Central memory CD4-positive, alpha-beta T cell (primary cell): ENCODE data around the gene SYNPO.

ENCODE experiments used
- DNase-seq: peaks from one replicate; pipeline ENCODE4 v3.0.0; 2022
- total RNA-seq, 3 experiments: gene quantifications; one replicate each; lab custom pipeline; 2026; lab: John Stamatoyannopoulos, UW

Gene SYNPO, protein sequence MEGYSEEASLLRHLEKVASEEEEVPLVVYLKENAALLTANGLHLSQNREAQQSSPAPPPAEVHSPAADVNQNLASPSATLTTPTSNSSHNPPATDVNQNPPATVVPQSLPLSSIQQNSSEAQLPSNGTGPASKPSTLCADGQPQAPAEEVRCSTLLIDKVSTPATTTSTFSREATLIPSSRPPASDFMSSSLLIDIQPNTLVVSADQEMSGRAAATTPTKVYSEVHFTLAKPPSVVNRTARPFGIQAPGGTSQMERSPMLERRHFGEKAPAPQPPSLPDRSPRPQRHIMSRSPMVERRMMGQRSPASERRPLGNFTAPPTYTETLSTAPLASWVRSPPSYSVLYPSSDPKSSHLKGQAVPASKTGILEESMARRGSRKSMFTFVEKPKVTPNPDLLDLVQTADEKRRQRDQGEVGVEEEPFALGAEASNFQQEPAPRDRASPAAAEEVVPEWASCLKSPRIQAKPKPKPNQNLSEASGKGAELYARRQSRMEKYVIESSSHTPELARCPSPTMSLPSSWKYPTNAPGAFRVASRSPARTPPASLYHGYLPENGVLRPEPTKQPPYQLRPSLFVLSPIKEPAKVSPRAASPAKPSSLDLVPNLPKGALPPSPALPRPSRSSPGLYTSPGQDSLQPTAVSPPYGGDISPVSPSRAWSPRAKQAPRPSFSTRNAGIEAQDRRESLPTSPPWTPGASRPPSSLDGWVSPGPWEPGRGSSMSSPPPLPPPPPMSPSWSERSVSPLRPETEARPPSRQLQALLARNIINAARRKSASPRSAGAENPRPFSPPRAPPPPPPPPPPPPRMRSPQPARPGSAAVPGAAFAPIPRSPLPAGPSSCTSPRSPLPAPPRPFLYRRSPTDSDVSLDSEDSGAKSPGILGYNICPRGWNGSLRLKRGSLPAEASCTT
- total RNA-seq: 0.05 to 0.19 (median 0.14) reads per million in 3 experiments

DNA sequence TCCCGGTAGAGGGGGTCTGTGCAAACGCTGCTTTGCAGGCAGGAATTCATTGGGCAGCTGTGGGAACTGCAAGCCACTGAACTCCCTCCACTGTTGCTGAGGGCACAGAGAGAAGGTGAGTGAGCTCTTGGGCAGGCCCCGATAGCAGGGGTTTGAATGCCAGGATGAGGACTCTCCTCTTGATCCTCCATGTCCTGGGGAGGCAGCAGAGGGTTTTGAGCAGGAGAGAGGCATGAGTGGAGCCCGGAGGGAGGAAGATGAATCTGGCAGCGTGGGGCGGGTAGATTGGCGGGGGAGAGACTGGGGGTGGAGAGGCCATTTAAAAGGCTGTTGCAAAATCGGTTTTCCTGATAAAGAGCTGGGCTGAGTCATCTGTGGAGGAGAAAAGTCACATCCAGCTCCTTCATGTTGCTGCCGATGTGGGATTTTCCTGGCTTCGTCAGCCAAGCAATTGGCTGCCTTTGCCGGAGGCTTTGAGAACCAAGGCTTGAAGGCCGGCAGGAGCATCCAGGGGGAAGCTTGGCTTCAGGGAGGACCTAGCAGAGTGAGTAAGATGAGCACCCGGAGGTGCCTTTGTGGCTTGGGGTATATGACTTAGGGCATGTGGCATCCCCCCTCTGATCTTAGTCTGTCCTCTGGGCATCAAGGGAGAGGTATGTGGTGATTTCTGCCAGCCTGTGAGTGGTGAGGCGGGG is at the start of gene SYNPO:
Gene SYNPO (plus strand): TSS at position 350 of the 695 bp plus-strand sequence. CDS start 7,616 bp downstream, outside the sequence.
- DNase-seq: no peak

DNA sequence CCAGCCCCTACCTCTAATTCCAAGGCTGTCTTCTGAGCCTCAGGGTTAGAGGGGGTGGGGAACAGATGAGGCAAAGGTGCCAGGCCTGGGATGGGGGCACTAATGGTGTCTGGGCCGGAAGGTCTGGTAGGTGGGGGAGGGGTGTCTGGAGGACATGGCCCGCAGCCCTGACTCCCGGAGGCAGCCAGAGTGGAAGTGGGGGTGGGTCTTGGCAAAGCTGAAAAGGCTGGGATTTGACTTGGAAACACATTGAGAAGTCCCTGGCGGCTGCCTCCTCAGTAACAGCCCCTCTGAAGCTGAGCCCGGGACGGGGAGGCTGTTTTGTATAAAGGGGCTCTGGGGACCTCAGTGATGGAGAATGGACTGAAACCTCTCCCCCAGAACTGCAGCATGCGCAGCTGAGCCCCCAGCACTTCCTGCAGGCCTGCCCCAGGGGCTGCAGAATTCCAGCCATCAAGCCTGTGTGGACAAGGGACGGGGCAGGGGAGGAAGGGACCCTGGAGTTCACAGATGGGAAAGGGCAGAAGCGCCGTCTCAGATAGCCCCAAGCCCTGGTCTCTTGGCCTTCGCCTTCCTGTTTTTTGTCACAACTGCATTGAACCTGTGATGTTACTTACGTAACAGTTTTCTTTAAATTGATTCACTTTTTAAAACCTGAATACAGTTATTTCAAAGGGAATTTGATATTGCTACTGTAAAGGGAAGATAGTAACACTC is 49.3 kb upstream of the SYNPO start:
- DNase-seq: no peak

DNA sequence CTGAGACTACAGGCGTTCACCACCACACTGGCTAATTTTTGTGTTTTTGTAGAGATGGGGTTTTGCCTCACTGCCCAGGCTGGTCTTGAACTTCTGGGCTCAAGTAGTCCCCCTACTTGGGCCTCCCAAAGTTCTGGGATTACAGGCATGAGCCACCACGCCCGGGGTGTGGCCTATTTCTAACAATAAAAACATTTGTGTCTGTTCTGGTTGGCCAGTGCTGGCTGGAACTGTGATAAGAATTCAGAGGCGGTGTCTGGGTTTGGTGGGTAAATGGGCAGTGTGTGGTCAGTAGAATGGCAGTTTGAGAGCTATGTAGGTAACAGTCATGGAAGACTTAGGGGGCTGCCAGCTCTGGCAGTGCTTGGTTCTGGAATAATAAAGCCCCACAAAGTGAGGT is 46.9 kb upstream of the SYNPO start:
- no peak for DNase-seq

DNA sequence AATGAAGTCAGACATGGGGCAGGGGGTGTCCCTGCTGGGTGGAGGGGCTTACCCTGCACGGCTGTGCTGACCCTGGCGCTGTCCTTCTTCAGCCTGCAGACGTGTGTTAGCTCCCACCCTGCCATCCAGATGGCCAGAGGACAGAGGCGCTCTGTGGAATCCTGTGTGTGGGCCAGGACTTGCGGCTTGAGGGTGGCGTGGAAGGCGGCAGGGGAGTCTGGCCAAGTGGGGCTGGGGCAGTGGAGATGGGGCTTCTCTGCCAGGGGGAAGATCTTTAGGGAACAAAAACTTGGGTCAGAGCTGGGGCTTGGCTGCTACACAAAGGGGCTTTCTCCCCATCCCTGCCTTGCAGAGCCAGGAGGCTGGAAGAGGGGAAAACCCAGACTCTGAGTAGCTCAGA is 46.5 kb upstream of the SYNPO start:
- DNase-seq: no peak

DNA sequence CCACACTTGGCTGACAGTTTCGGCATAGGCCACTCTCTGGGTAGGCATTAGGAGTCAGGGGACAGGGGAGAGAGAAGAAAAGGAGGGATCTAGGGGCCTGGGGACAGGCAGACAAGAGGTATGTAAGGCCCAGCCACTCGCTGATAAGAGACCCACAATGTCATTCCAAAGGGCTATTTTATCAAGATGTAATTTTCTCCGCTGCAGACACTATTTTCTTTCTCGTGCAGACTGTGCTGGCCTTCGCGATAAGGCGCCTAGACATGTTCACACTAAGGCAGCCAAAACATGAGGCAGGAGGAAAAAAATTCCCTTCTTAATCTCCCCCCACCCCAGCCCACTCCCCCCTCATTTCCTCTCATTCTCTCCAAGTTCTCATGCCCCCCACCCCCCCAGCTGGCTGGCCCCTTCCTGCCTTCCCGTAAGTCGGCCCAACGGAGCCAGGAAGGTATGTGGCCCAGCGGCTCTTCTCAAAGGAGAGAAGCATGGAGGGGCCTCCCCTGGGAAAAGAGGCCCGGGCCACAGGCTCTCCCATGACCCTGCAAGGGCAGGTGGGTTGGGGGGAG is 44.9 kb upstream of the SYNPO start:
- no peak for DNase-seq

DNA sequence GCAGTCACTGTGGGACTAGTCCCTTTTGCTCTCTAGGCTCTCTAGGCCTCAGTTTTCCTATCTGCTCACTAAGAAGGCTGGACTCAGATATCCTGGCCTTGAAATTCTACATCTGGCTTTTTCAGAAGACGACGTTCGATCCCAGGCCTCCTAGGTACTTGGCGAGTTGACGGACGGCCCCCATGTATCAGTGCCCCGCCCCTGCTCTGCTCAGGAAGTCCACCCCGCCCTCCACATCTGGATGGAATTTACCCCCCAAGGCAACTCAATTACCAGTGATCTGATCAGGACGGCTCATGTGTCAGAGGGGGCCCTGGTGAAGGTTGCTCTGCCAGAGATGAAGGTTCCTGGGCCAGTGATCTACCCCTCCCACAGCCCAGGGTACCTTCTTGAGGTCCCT is 44.1 kb upstream of the SYNPO start:
- DNase-seq: no peak

DNA sequence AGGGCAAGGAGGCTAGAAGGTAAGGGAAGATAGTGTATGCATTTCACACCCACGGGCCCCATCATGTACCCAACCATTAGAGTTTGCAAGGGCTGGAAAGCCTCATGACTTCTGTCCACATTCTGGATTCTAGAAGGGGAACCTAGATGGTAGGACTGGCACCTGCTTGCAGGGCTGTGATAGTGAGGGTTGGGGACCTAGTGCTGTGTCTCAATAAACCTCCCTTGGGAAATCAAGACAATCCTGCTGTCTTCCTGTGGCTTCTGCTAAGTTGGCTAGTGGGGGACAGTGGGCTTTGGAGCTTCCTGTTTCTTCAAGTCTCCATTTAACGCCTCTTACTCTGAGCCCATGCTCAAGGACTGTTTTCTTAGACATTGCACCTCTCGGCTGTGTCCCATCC is 43.6 kb upstream of the SYNPO start:
- no peak for DNase-seq

DNA sequence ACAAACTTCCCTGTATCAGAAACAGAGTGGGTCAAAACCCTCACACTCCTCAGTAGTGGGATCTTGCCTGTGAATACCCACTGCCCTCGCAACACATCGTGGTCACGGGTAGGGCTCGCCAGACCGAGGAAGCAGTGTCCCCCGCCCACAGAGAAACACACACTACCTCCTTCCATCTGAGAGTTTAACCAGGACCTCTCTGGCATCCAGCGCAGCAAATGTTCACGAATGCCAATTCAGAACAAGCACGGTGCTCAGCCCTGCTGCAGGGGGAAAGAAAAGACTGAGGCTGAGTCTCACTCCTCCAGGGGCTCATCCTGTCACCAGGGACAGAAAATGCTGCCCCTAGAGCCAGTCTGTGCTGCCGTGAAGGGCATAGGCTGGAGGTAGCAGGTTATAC is 42.5 kb upstream of the SYNPO start:
- DNase-seq: no peak

DNA sequence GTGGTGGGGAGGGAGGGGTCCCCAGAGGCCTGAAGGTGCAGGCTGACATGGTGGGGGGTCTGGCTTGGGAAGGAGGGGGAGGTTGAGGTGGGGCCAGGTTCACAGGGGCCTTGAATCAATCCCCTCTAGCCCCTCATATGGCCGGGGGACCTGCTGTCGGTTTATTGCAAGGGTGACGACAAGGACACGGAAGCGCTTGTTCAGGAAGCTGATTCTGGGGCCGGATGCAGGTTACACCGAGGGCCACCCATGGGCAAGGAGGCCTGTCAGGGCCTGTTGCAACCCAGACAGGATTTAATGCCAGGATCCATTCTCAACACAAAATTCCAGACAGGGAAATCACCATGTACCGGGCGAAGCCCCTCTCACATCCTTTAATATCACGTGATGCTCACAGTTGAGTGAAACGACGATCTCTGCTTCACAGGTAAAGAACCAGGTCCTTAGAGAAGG is 41.6 kb upstream of the SYNPO start:
- no peak for DNase-seq

DNA sequence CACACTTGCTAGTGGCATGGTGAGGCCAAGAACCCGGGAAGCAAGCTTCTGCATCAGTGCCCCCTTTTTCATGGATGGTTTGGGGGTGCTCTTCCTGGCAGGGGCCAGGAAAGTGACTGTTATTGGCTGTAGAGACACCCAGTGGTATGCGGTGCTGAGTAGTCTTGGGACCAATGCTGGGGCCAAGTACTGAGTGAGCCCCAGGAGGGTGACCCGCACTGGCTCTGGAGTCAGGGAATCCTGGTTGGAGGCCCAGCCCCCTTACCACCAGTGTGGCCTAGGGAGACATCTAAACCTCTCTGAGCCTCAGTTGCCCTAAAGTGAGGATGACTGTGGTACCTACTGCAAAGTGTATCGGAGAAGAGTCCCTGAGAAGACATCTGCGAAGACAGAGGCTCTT is 41.2 kb upstream of the SYNPO start:
- no peak for DNase-seq

DNA sequence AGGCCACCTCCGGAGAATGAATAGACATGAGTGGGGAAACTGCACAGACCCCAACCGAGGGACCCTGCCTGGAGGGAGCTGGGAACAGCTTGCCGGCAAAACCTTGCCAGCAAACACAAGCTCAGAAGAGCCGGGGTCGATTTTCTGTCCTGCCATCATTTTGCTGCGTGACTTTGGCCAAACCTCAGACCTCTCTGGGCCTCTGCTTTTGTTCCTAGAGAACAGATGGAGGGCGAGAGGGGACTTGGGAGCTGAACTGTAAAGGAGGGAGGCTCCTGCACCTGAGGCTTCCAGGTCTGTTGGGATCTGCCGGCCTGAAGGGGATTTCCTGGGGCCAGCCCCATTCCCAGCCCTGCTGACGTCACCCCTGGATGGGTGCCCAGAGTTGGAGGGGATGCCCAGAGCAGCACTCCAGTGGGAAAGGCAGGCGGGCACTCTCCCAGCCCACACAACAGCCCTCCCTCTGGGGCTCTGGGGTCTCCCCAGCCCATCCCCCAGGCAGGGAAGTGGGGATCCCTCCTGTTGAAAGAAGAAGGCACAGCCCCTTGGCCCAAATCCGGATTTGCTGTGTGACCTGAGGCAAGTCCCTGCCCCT is 40.4 kb upstream of the SYNPO start:
- no peak for DNase-seq

DNA sequence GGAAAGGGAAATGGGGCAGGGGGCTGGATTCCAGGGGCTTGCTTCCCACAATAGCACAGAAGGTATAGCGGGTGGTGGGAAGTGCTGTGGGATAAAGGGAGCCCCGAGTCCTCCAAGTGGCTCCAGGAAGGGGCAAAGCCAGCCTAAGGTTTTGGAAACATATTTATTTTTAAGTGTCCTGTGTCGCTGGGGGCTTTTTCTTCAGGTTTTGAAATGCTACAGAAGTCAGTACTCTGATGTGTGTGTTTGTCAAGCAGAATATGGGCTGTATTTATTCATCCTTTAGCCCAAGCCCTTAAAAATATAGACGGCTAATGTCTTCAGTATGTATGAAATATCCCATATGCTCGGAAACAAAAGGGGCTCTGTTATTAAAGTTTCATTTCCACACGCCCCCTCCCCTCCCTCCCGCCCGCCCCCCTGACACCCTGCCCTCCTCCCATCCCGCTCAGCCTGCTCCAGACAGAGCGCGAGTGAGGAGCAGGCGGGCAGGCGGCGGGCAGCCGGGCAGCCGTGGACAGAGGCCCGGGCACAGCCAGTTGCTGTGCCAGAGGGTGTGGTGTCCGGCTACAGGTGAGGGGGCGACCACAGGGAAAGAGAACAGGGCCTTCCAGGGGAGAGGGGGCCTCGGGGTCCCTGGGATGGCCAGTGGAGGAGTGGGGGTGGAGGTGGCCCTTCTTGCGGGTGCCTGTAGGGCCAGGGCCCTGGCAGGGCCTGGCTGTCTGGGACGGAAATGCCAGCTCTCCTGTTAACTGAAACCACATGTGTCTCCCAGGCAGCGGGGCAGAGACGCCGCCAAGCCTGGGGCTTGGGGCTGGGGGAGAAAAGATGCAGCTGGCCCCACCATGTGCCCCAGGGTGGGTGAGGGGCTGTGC is 39.6 kb upstream of the SYNPO start:
- no peak for DNase-seq

DNA sequence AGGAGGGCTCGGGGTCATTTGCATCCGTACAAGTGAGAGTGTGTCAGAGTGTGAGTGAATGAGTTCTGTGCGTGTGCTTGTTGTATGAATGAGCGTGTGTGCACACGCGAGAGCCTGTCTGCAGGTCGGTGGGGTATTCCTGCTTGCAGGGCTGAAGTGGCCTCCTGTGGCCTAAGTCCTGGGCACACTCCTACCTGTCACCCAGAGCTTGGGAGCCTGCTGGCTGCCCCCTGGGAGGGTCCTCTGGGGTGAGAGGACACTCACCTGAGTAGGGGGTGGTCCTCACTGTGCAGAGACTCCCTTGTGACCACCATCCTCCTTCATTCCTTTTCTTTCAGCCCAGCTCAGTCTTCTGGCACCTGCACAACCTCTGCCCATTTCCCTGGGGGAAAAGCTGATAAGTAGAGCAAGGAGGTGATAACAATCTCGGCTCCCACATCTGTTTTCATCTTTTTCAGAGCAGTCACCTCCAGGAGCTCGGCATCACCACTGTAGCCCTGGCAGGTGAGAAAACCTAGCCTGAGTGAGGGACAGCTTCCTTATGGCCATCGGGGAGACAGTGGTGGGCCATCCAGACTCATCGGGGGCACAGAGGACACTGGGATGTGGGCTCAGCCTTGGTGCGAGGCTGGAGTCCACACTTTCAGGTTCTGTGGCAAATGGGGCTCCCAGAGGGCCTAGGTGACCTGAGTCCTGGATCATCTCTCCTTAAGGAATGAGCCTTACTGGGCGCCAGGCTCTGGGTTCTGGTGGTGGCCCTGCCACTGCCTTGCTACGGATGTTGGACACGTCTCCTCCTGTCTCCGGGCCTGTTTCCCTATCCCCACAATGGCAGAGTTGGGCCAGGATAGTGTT is 38.7 kb upstream of the SYNPO start:
- no peak for DNase-seq

DNA sequence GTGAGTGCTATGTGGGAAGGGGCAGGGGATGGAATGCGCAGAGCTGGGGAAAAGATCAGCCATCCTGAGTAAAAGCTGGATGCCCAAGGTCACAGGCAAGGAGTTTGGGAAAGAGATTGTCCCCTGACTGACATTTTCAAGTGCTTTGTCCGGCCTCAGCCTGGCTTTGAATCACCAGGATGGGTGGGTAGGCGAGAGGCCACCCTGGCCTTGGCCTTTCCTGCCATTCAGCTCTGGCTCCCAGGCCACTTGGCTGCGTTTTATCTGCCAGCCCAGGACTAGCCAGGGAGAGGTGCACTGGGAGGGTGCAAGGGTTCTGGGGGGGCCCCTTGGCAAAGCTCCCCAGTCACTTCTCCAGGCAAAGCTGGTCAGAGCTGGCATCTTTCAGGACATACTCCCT is 37.4 kb upstream of the SYNPO start:
- DNase-seq: no peak

DNA sequence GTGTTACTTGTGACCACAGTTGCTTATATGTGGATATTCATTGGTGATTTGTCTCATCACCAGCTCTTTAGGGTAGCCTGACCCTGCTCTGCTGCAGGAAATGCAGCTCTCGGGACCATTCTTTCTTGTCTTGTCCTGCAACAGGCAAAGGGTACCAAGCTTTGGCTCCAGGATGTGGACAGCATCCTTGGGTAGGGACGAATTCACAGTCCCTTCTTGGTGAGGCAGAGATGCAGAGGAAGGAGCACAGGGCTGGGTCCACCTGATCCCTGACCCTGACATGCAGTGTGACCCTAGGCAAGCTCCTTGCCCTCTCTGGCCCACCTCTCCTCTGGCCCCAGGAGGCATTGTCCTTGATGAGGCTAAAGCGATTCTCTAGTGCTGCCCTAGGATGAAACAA is 37.0 kb upstream of the SYNPO start:
- no peak for DNase-seq

DNA sequence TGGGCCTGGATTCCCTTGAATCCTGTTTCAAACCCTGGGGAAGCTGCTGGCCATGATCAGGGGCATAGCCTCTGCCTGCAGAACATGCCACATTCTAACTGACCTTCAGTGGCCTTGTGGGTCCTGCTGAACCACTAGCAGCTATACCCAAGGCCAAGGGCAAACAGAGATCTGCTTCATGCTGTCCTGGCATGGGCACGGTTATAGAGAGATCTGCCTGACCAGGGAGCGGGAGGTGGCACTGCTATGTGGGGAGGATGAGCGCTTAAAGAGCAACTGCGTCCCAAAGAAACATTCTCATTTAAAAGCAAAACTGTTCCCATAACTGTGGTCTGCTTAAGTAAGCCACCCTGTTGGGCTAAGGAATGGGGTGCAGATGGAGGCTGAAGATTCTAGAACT is 36.5 kb upstream of the SYNPO start:
- DNase-seq: no peak

DNA sequence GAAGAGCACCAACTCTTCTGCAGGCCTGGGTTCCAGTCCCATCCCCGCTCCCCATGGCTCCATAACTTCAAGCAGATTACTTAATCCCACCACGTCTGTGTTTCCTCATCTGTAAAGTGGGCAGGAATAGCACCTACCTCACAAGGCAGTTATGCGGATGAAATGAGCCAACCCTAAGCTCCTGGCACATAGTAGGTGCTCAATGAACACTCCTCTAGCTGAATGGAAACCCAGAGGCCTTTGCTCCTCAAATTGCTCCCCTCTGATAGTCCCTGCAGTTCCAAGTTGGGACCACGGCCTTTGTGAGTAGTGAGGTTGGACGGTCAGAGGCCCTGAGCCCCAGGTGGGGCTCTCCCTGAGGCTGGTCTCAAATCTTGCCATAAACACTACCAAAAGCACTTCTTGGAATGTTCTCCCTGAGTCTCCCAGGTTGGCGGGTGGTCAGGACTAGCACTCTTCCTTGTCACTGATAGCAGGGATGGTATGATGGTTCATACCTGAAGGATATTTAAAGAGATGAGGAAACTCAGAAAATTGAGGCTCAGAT is 35.5 kb upstream of the SYNPO start:
- no peak for DNase-seq

DNA sequence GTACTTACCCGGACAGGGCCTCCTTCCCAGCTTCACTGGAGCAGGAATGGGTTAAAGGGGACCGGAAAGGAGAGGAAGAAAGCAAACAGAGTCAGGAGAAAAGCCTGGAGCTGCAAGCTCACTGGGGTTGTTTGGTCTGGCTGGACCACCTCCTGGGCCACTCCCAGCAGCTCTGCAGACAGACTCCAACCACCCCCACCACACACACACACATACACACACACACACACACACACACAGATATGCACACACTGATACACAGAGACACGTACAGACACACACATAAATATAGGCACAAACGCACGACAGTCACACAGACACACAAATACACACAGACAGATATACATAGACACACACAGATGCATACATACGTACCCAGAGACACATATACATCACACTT is 34.9 kb upstream of the SYNPO start:
- DNase-seq: no peak

DNA sequence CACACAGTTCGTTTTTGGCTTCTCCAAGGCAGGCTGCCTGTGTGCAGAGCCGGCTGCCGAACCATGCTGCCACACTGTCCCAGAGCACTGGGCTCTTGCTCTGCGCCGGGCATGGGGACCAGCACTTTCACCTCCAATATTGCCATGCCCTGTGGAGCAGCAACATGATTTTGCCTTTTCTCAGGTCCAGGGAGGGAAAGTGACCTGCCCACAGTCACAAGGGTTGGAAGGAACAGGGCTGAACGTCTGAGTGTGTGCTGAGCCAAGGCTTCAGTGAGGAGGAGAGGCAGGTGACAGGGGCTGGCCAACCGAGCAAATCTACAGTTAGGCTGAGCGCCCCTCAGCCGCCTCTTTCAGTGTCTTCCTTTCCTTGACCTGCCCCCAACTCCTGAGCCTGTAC is 34.0 kb upstream of the SYNPO start:
- no peak for DNase-seq
